ENCODE data around the gene PPP1R14B. TPM values are rescaled to one million over a fixed set of nuclear protein-coding genes. Genes with fewer than 3 reads are reported as not detected.
A peak's percentile ranks its signal among the peaks of the same experiment; 100 is the strongest.

Gene PPP1R14B
- total and polyA plus RNA-seq, 2 of the 13 experiments (the other 11 are each of a cell fraction or from before 2014, with no cell fraction given), result 110 to 148 TPM

GRCh38 chr11:64240435-64241240 is 6.1 kb downstream of the PPP1R14B start, which contains the start of gene FKBP2 (continued):
- TF ChIP-seq, protein P1, sequence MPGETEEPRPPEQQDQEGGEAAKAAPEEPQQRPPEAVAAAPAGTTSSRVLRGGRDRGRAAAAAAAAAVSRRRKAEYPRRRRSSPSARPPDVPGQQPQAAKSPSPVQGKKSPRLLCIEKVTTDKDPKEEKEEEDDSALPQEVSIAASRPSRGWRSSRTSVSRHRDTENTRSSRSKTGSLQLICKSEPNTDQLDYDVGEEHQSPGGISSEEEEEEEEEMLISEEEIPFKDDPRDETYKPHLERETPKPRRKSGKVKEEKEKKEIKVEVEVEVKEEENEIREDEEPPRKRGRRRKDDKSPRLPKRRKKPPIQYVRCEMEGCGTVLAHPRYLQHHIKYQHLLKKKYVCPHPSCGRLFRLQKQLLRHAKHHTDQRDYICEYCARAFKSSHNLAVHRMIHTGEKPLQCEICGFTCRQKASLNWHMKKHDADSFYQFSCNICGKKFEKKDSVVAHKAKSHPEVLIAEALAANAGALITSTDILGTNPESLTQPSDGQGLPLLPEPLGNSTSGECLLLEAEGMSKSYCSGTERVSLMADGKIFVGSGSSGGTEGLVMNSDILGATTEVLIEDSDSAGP (CRISPR knock-in tag; IDR thresholded peaks at IDR 0.05; ENCODE audit: borderline replicate concordance), result peak; percentile 76
- peak; percentile 36; the same call in 1 of the 2 replicates for TF ChIP-seq GATAD2A (CRISPR knock-in tag; IDR thresholded peaks at IDR 0.05)
- TF ChIP-seq, protein P2, sequence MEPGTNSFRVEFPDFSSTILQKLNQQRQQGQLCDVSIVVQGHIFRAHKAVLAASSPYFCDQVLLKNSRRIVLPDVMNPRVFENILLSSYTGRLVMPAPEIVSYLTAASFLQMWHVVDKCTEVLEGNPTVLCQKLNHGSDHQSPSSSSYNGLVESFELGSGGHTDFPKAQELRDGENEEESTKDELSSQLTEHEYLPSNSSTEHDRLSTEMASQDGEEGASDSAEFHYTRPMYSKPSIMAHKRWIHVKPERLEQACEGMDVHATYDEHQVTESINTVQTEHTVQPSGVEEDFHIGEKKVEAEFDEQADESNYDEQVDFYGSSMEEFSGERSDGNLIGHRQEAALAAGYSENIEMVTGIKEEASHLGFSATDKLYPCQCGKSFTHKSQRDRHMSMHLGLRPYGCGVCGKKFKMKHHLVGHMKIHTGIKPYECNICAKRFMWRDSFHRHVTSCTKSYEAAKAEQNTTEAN (CRISPR knock-in tag; conservative IDR thresholded peaks at IDR 0.05), result peak; percentile 63; the same call in 1 of the 2 replicates
- TF ChIP-seq KLF6 (CRISPR knock-in tag; IDR thresholded peaks at IDR 0.05), result no peak
- TF ChIP-seq ZNF180 (CRISPR knock-in tag; IDR thresholded peaks at IDR 0.05; ENCODE audit: borderline replicate concordance, low read depth), result no peak
- TF ChIP-seq ZNF335 (CRISPR knock-in tag; IDR thresholded peaks at IDR 0.05), result peak; percentile 39; the same call in 1 of the 2 replicates
- no peak for TF ChIP-seq REL (CRISPR knock-in tag; conservative IDR thresholded peaks at IDR 0.05)
- no peak for TF ChIP-seq NFRKB (IDR thresholded peaks at IDR 0.05)
- no peak for TF ChIP-seq ZNF772 (CRISPR knock-in tag; IDR thresholded peaks at IDR 0.05)
- TF ChIP-seq GZF1 (CRISPR knock-in tag; IDR thresholded peaks at IDR 0.05), result no peak; the same call in 1 of the 2 replicates
- TF ChIP-seq ATF7 (IDR thresholded peaks at IDR 0.05), result no peak
- no peak for TF ChIP-seq ATF7 (CRISPR knock-in tag; IDR thresholded peaks at IDR 0.05)
- peak; percentile 91 for TF ChIP-seq ARNTL (CRISPR knock-in tag; IDR thresholded peaks at IDR 0.05)
- no peak for TF ChIP-seq GPN1 (CRISPR knock-in tag; IDR thresholded peaks at IDR 0.05; ENCODE audit: borderline replicate concordance)
- no peak for TF ChIP-seq ZNF558 (CRISPR knock-in tag; IDR thresholded peaks at IDR 0.05; ENCODE audit: borderline replicate concordance)
- TF ChIP-seq FOXK2 (IDR thresholded peaks at IDR 0.05), result no peak
- peak; percentile 67 for TF ChIP-seq TBX2 (CRISPR knock-in tag; IDR thresholded peaks at IDR 0.05; ENCODE audit: borderline replicate concordance)
- peak; percentile 94 for TF ChIP-seq HIVEP1 (CRISPR knock-in tag; IDR thresholded peaks at IDR 0.05)
- TF ChIP-seq ZFX (CRISPR knock-in tag; IDR thresholded peaks at IDR 0.05; ENCODE audit: low read depth), result peak; percentile 69; the same call in 1 of the 2 replicates
- TF ChIP-seq RFXANK (CRISPR knock-in tag; IDR thresholded peaks at IDR 0.05), result no peak
- peak; percentile 82 for TF ChIP-seq SMAD9 (CRISPR knock-in tag; IDR thresholded peaks at IDR 0.05)
- TF ChIP-seq ZNF260 (CRISPR knock-in tag; IDR thresholded peaks at IDR 0.05; ENCODE audit: borderline replicate concordance, low read depth), result no peak
- TF ChIP-seq ZNF543 (CRISPR knock-in tag; IDR thresholded peaks at IDR 0.05), result peak; percentile 38; the same call in 1 of the 2 replicates
- no peak; the same call in 1 of the 2 replicates for TF ChIP-seq ZNF503 (CRISPR knock-in tag; IDR thresholded peaks at IDR 0.05)
- TF ChIP-seq ZNF562 (CRISPR knock-in tag; IDR thresholded peaks at IDR 0.05; ENCODE audit: borderline replicate concordance), result no peak
- peak; percentile 51 for TF ChIP-seq SRSF1 (optimal IDR thresholded peaks at IDR 0.05; ENCODE audit: low read depth, low read length)

Data from HepG2 (cell line).